Measurements from ENCODE around the gene SLC16A3.

- no peak for TF ChIP-seq ZC3H10 (CRISPR knock-in tag; IDR thresholded peaks at IDR 0.05)
- TF ChIP-seq, protein P1, sequence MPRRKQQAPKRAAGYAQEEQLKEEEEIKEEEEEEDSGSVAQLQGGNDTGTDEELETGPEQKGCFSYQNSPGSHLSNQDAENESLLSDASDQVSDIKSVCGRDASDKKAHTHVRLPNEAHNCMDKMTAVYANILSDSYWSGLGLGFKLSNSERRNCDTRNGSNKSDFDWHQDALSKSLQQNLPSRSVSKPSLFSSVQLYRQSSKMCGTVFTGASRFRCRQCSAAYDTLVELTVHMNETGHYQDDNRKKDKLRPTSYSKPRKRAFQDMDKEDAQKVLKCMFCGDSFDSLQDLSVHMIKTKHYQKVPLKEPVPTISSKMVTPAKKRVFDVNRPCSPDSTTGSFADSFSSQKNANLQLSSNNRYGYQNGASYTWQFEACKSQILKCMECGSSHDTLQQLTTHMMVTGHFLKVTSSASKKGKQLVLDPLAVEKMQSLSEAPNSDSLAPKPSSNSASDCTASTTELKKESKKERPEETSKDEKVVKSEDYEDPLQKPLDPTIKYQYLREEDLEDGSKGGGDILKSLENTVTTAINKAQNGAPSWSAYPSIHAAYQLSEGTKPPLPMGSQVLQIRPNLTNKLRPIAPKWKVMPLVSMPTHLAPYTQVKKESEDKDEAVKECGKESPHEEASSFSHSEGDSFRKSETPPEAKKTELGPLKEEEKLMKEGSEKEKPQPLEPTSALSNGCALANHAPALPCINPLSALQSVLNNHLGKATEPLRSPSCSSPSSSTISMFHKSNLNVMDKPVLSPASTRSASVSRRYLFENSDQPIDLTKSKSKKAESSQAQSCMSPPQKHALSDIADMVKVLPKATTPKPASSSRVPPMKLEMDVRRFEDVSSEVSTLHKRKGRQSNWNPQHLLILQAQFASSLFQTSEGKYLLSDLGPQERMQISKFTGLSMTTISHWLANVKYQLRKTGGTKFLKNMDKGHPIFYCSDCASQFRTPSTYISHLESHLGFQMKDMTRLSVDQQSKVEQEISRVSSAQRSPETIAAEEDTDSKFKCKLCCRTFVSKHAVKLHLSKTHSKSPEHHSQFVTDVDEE (CRISPR knock-in tag; IDR thresholded peaks at IDR 0.05) = no peak
- TF ChIP-seq RARB (CRISPR knock-in tag; IDR thresholded peaks at IDR 0.05) = no peak
- no peak for TF ChIP-seq TCF4 (CRISPR knock-in tag; IDR thresholded peaks at IDR 0.05; ENCODE audit: borderline replicate concordance)
- TF ChIP-seq, protein P2, sequence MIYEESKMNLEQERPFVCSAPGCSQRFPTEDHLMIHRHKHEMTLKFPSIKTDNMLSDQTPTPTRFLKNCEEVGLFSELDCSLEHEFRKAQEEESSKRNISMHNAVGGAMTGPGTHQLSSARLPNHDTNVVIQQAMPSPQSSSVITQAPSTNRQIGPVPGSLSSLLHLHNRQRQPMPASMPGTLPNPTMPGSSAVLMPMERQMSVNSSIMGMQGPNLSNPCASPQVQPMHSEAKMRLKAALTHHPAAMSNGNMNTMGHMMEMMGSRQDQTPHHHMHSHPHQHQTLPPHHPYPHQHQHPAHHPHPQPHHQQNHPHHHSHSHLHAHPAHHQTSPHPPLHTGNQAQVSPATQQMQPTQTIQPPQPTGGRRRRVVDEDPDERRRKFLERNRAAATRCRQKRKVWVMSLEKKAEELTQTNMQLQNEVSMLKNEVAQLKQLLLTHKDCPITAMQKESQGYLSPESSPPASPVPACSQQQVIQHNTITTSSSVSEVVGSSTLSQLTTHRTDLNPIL (CRISPR knock-in tag; IDR thresholded peaks at IDR 0.05; ENCODE audit: low read depth) = no peak
- TF ChIP-seq ZFP30 (CRISPR knock-in tag; IDR thresholded peaks at IDR 0.05) = no peak
- no peak for TF ChIP-seq POU6F1 (CRISPR knock-in tag; IDR thresholded peaks at IDR 0.05; ENCODE audit: borderline replicate concordance, low read depth)
- no peak for TF ChIP-seq ZNF70 (CRISPR knock-in tag; IDR thresholded peaks at IDR 0.05)
- TF ChIP-seq ZFP3 (CRISPR knock-in tag; IDR thresholded peaks at IDR 0.05) = no peak
- TF ChIP-seq CSRNP3 (CRISPR knock-in tag; IDR thresholded peaks at IDR 0.05) = no peak
- TF ChIP-seq ZNF565 (CRISPR knock-in tag; conservative IDR thresholded peaks at IDR 0.05; ENCODE audit: low read depth) = no peak
Measured at GRCh38 chr17:82270651-82271050, 41.8 kb downstream of the SLC16A3 start.
